Gastrocnemius medialis (tissue), 4 donors: ENCODE measurements around the gene DOCK10.

Experiments used
- POLR2A ChIP-seq, 2 donors: fragments of 450-650 bp; IDR thresholded peaks; one replicate each; pipeline ENCODE4 v1.6.1; 2017; ENCODE audit warnings: antibody characterized with exemption in 2 of 2, mild to moderate bottlenecking in 2 of 2, moderate library complexity in 2 of 2
- TF ChIP-seq, protein P1 (sequence below), 5 experiments: fragments of 450-650 bp in 3 of 5; fragments of 200-600 bp in 2 of 5; sonication (generic) in 2 of 5; IDR thresholded peaks in 4 of 5; conservative IDR thresholded peaks in 1 of 5; 1 replicate in 4 of 5; 2 replicates in 1 of 5; pipeline ENCODE4 v1.5.1; 2016 to 2019; ENCODE audit warnings: antibody characterized with exemption in 5 of 5, mild to moderate bottlenecking in 3 of 5, moderate library complexity in 3 of 5

DNA sequence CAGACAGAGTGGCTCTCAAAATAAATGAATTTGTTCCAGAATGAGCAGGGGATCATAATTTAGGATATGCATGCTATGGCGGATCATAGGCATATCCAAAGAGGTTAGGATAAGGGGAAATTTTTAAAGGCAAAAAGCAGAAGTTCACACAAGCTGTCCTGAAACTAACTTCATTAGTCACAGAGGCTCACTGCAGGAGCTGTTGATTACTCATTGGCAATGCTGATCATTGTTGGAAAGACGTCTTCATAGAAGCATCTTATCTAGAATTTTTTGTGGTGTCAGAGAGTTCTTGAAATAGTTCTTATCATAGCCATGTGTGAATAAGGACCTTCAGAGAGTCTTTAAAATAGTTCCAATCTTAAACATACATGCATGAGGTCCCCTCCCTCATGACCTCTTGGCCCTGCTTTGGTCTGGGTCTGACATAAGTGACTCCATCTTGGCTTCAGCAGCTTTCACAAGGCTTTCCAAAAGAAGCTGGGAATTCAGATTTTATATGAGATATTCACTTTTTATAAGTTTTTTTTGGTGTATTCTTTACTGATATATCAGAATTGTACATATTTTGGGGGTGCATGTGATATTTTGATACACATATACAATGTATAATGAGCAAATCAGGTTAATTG lies 318.6 kb downstream of the DOCK10 start:
- TF ChIP-seq, protein P1, sequence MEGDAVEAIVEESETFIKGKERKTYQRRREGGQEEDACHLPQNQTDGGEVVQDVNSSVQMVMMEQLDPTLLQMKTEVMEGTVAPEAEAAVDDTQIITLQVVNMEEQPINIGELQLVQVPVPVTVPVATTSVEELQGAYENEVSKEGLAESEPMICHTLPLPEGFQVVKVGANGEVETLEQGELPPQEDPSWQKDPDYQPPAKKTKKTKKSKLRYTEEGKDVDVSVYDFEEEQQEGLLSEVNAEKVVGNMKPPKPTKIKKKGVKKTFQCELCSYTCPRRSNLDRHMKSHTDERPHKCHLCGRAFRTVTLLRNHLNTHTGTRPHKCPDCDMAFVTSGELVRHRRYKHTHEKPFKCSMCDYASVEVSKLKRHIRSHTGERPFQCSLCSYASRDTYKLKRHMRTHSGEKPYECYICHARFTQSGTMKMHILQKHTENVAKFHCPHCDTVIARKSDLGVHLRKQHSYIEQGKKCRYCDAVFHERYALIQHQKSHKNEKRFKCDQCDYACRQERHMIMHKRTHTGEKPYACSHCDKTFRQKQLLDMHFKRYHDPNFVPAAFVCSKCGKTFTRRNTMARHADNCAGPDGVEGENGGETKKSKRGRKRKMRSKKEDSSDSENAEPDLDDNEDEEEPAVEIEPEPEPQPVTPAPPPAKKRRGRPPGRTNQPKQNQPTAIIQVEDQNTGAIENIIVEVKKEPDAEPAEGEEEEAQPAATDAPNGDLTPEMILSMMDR (IDR thresholded peaks at IDR 0.05 in 4 of 5, conservative IDR thresholded peaks at IDR 0.05 in 1 of 5), result no peak
- no peak for TF ChIP-seq POLR2A (IDR thresholded peaks at IDR 0.05)
